H1 (cell line): ENCODE results near the gene TRABD2B. TPM values are rescaled to one million over a fixed set of nuclear protein-coding genes. Genes with fewer than 3 reads are reported as not detected.

Experiments
- CTCF ChIA-PET: fragments of 300-600 bp; sonication (Branson Sonifier 250); formaldehyde crosslinking; loops from one replicate; lab custom pipeline; 2021; ENCODE audit not compliant: partially characterized antibody; lab: Charles Lee
- POLR2A ChIA-PET: fragments of 300-600 bp; sonication (Branson Sonifier 250); formaldehyde crosslinking; loops from one replicate; lab custom pipeline; 2021; ENCODE audit warnings: inconsistent platforms; ENCODE audit not compliant: partially characterized antibody; lab: Charles Lee
- DNase-seq, 2 experiments: peaks; one replicate each; pipeline versions ENCODE4 v3.0.0 to v3.0.0-alpha.2; 2010 to 2022; ENCODE audit warnings: low spot score in 2 of 2, low read depth in 1 of 2, mixed read lengths in 1 of 2
- FAIRE-seq: peaks from 2 replicates; lab custom pipeline; 2011; peaks lifted over from hg19 to GRCh38; lab: Jason Lieb, UNC
- H2AFZ ChIP-seq: 2 replicates; pipeline ENCODE4 v1.8.1; 2012; ENCODE audit warnings: low read length, inconsistent platforms
- H2AK5ac ChIP-seq: 2 replicates; pipeline ENCODE4 v1.6.1; 2013; ENCODE audit warnings: low read depth, low read length
- H2BK120ac ChIP-seq: replicated peaks from 2 replicates; pipeline ENCODE3; 2013; ENCODE audit warnings: low read depth, low read length, inconsistent platforms
- H2BK12ac ChIP-seq: 2 replicates; pipeline ENCODE4 v1.6.1; 2013; ENCODE audit warnings: low read depth, low read length
- H2BK15ac ChIP-seq: 2 replicates; pipeline ENCODE4 v1.6.1; 2013; ENCODE audit warnings: low read length
- H2BK20ac ChIP-seq: 2 replicates; pipeline ENCODE4 v1.6.1; 2013; ENCODE audit warnings: low read length
- H2BK5ac ChIP-seq: 2 replicates; pipeline ENCODE4 v1.6.1; 2013; ENCODE audit warnings: low read depth, low read length
- H3K14ac ChIP-seq: 2 replicates; pipeline ENCODE4 v1.6.1; 2013; ENCODE audit warnings: inconsistent platforms; ENCODE audit not compliant: insufficient read length
- H3K18ac ChIP-seq: 2 replicates; pipeline ENCODE4 v1.6.1; 2013; ENCODE audit warnings: low read length; ENCODE audit errors: extremely low read depth
- H3K23ac ChIP-seq: 2 replicates; pipeline ENCODE4 v1.6.1; 2013; ENCODE audit warnings: inconsistent platforms; ENCODE audit not compliant: insufficient read length
- H3K23me2 ChIP-seq: 2 replicates; pipeline ENCODE4 v1.6.1; 2013; ENCODE audit warnings: low read depth, low read length
- H3K27ac ChIP-seq: 2 replicates; pipeline ENCODE4 v1.6.1; 2011; ENCODE audit warnings: low read depth, low read length, inconsistent platforms
- H3K27me3 ChIP-seq, 4 experiments: replicated peaks in 1 of 4; 1 replicate in 1 of 4; 2 replicates in 3 of 4; pipeline versions ENCODE4 v1.6.1 to v1.8.1; 2011 to 2013; ENCODE audit warnings: low read length in 3 of 4, mild to moderate bottlenecking in 3 of 4, inconsistent platforms in 2 of 4, mixed read lengths in 2 of 4, moderate library complexity in 1 of 4; ENCODE audit not compliant: control insufficient read depth in 3 of 4, insufficient read depth in 3 of 4; ENCODE audit errors: extremely low read depth in 1 of 4
- H3K36me3 ChIP-seq, 4 experiments: 2 replicates each; pipeline versions ENCODE4 v1.6.1 to v1.8.1; 2011 to 2013; ENCODE audit warnings: mild to moderate bottlenecking in 4 of 4, low read length in 3 of 4, moderate library complexity in 2 of 4, control low read depth in 1 of 4, inconsistent platforms in 1 of 4; ENCODE audit not compliant: insufficient read depth in 4 of 4, control insufficient read depth in 2 of 4
- H3K4ac ChIP-seq: replicated peaks from 2 replicates; pipeline ENCODE3; 2013; ENCODE audit warnings: low read length, low read depth, mixed read lengths, inconsistent platforms; ENCODE audit not compliant: insufficient read length
- H3K4me1 ChIP-seq, 4 experiments: replicated peaks in 1 of 4; 1 replicate in 1 of 4; 2 replicates in 3 of 4; pipeline versions ENCODE4 v1.6.1 to v1.8.1; 2011 to 2013; ENCODE audit warnings: low read length in 3 of 4, inconsistent platforms in 2 of 4, mixed read lengths in 1 of 4; ENCODE audit not compliant: insufficient read depth in 4 of 4, control insufficient read depth in 3 of 4
- H3K4me2 ChIP-seq, 2 experiments: 2 replicates each; pipeline versions ENCODE4 v1.6.1 to v1.8.1; 2011 to 2013; ENCODE audit warnings: low read depth in 2 of 2, low read length in 2 of 2, control low read depth in 1 of 2, inconsistent platforms in 1 of 2, mild to moderate bottlenecking in 1 of 2; ENCODE audit not compliant: insufficient read depth in 1 of 2
- H3K4me3 ChIP-seq, 4 experiments: fragments of 200-600, 300-600 bp in 1 of 4; sonication (generic), shearing (Covaris generic), sonication (Bioruptor Twin) in 1 of 4; 2 replicates each; pipeline versions ENCODE4 v1.5.1 to v1.8.1; 2011 to 2016; ENCODE audit warnings: low read length in 4 of 4, low read depth in 3 of 4, control low read depth in 2 of 4, inconsistent platforms in 2 of 4, mild to moderate bottlenecking in 2 of 4, mixed read lengths in 1 of 4, moderate library complexity in 1 of 4; ENCODE audit not compliant: insufficient read depth in 2 of 4; ENCODE audit errors: extremely low read depth in 1 of 4
- H3K56ac ChIP-seq: replicated peaks from 2 replicates; pipeline ENCODE3; 2013; ENCODE audit warnings: low read depth, mild to moderate bottlenecking, mixed read lengths, low read length, inconsistent platforms; ENCODE audit not compliant: insufficient read length
- H3K79me1 ChIP-seq: 2 replicates; pipeline ENCODE4 v1.6.1; 2013; ENCODE audit warnings: low read depth, low read length, control low read depth
- H3K79me2 ChIP-seq, 2 experiments: 2 replicates each; pipeline versions ENCODE4 v1.6.1 to v1.8.1; 2012 to 2013; ENCODE audit warnings: low read length in 2 of 2, mild to moderate bottlenecking in 2 of 2, inconsistent platforms in 1 of 2; ENCODE audit not compliant: insufficient read depth in 2 of 2, control insufficient read depth in 1 of 2
- H3K9ac ChIP-seq, 4 experiments: replicated peaks in 1 of 4; 1 replicate in 1 of 4; 2 replicates in 3 of 4; pipeline versions ENCODE4 v1.6.1 to v1.8.1; 2011 to 2013; ENCODE audit warnings: low read depth in 3 of 4, low read length in 3 of 4, control low read depth in 2 of 4, mild to moderate bottlenecking in 2 of 4, moderate library complexity in 2 of 4, inconsistent platforms in 1 of 4; ENCODE audit errors: extremely low read depth in 1 of 4
- H3K9me3 ChIP-seq, 2 experiments: 2 replicates each; pipeline versions ENCODE4 v1.6.1 to v1.8.1; 2012 to 2013; ENCODE audit warnings: mild to moderate bottlenecking in 2 of 2, moderate library complexity in 2 of 2, control low read depth in 1 of 2, inconsistent platforms in 1 of 2, low read depth in 1 of 2, low read length in 1 of 2, mixed read lengths in 1 of 2; ENCODE audit not compliant: insufficient read depth in 2 of 2
- H4K20me1 ChIP-seq, 2 experiments: replicated peaks in 1 of 2; 2 replicates each; pipeline versions ENCODE3 to v1.8.1; 2011 to 2013; ENCODE audit warnings: inconsistent platforms in 2 of 2, low read length in 2 of 2, mild to moderate bottlenecking in 1 of 2; ENCODE audit not compliant: insufficient read depth in 2 of 2, control insufficient read depth in 1 of 2
- H4K5ac ChIP-seq: 2 replicates; pipeline ENCODE4 v1.6.1; 2013; ENCODE audit warnings: low read length, low read depth, mixed read lengths, inconsistent platforms; ENCODE audit not compliant: insufficient read length
- H4K8ac ChIP-seq: 2 replicates; pipeline ENCODE4 v1.8.0; 2013; ENCODE audit warnings: mild to moderate bottlenecking, moderate library complexity, low read length, inconsistent platforms; ENCODE audit not compliant: insufficient read depth; ENCODE audit errors: extremely low read depth
- H4K91ac ChIP-seq: replicated peaks from 2 replicates; pipeline ENCODE3; 2013; ENCODE audit warnings: low read length, mixed read lengths, inconsistent platforms; ENCODE audit not compliant: insufficient read length
- BACH1 ChIP-seq: IDR thresholded peaks from 2 replicates; pipeline ENCODE4 v1.6.1; 2012; ENCODE audit warnings: low read length, improper control_type of control experiment
- BCL11A ChIP-seq, 2 experiments: IDR thresholded peaks; one replicate each; pipeline ENCODE4 v1.6.1; 2011; ENCODE audit warnings: low read depth in 2 of 2, low read length in 2 of 2, mild to moderate bottlenecking in 2 of 2
- CHD2 ChIP-seq: IDR thresholded peaks from 2 replicates; pipeline ENCODE4 v1.6.1; 2012; ENCODE audit warnings: low read length, improper control_type of control experiment
- EGR1 ChIP-seq: IDR thresholded peaks from 2 replicates; pipeline ENCODE4 v1.6.1; 2011; ENCODE audit warnings: low read depth, low read length, borderline replicate concordance
- EZH2 ChIP-seq: fragments of 200-600 bp; sonication (generic); IDR thresholded peaks from 2 replicates; pipeline ENCODE4 v1.7.1; 2012; ENCODE audit warnings: low read depth, mild to moderate bottlenecking, moderate library complexity, low read length, inconsistent platforms; ENCODE audit not compliant: severe bottlenecking
- FOSL1 ChIP-seq: IDR thresholded peaks from 2 replicates; pipeline ENCODE4 v1.6.1; 2011; ENCODE audit warnings: mild to moderate bottlenecking, low read depth, low read length, moderate library complexity; ENCODE audit not compliant: insufficient read depth
- JUN ChIP-seq: IDR thresholded peaks from 2 replicates; pipeline ENCODE4 v1.6.1; 2011; ENCODE audit warnings: low read depth, mild to moderate bottlenecking, improper control_type of control experiment, low read length
- SP4 ChIP-seq: IDR thresholded peaks from 2 replicates; pipeline ENCODE4 v1.6.1; 2012; ENCODE audit warnings: low read length, inconsistent platforms
- TBP ChIP-seq: IDR thresholded peaks from 2 replicates; pipeline ENCODE4 v1.6.1; 2011; ENCODE audit warnings: low read depth, low read length, improper control_type of control experiment
- TCF12 ChIP-seq: IDR thresholded peaks from 2 replicates; pipeline ENCODE4 v1.6.1; 2011; ENCODE audit warnings: low read depth, mild to moderate bottlenecking, low read length
- YY1 ChIP-seq: IDR thresholded peaks from 2 replicates; pipeline ENCODE4 v1.6.1; 2011; ENCODE audit warnings: low read depth, mild to moderate bottlenecking, low read length
- ZNF274 ChIP-seq: IDR thresholded peaks from 2 replicates; pipeline ENCODE4 v1.7.0; 2012; ENCODE audit warnings: low read length, borderline replicate concordance; ENCODE audit errors: extremely low read depth
- WGBS, 2 experiments: shearing (Covaris generic) in 1 of 2; methylation state at CpG; one replicate each; pipeline versions ENCODE4 v1.1.6 to v1.1.7; 2013 to 2015; ENCODE audit warnings: low lambda C conversion rate in 2 of 2, mixed read lengths in 2 of 2, inconsistent platforms in 1 of 2, low coverage in 1 of 2, missing lambda C conversion rate in 1 of 2; ENCODE audit not compliant: insufficient replicate concordance in 2 of 2, insufficient coverage in 1 of 2, insufficient read length in 1 of 2; ENCODE audit errors: extremely low coverage in 1 of 2, missing lambda C conversion rate in 1 of 2; 5-methylcytosine and 5-hydroxymethylcytosine counted together
- polyA plus RNA-seq, 7 experiments: library from polyadenylated mRNA; depleted of rRNA in 3 of 7; stranded (reverse) in 5 of 7; unstranded in 2 of 7; fragments of >200 nt in 5 of 7; fragments of 200-250 nt in 2 of 7; gene quantifications; 1 replicate in 5 of 7; 2 replicates in 1 of 7; 4 replicates in 1 of 7; pipeline versions ENCODE4 v1.2.1 to v1.2.3, GENCODE V29; 2011 to 2013; ENCODE audit warnings: missing spikeins in 2 of 7, mixed read lengths in 2 of 7
- total RNA-seq: library from RNA; stranded (reverse); fragmentation: NEBNext Ultra II Directional; extraction: Animal tissue kit (Norgen Biotek cat#: 25700); gene quantifications from 2 replicates; pipeline ENCODE4 v1.2.1, GENCODE V29; 2021
- TF ChIP-seq, protein P1 (sequence below): IDR thresholded peaks from 2 replicates; pipeline ENCODE4 v1.6.1; 2012; ENCODE audit warnings: inconsistent platforms
- TF ChIP-seq, protein P2 (sequence below): IDR thresholded peaks from 2 replicates; pipeline ENCODE4 v1.6.1; 2011; ENCODE audit warnings: low read length, improper control_type of control experiment

Gene TRABD2B
- total and polyA plus RNA-seq, 2 of the 8 experiments (the other 6 are each of a cell fraction or from before 2014, with no cell fraction given): 0.95 to 3.4 TPM

GRCh38 chr1:47906009-47906432, 91.2 kb downstream of the TRABD2B start:
- no peak overlapping the region for H4K5ac ChIP-seq
- CTCF ChIA-PET: interaction anchor here (0.6 to 3.3 kb wide), 5 partner anchors 13 to 120 kb away, joined by 3 to 12 read pairs (median 3); no protein-coding TSS in a partner anchor
- no peak overlapping the region for H2BK120ac ChIP-seq
- no peak overlapping the region for H4K8ac ChIP-seq
- H2AFZ ChIP-seq: no peak overlapping the region
- H2BK20ac ChIP-seq: no peak overlapping the region
- no peak overlapping the region for H3K23ac ChIP-seq
- no peak for TF ChIP-seq FOSL1
- TF ChIP-seq YY1: no peak
- TF ChIP-seq, protein P1, sequence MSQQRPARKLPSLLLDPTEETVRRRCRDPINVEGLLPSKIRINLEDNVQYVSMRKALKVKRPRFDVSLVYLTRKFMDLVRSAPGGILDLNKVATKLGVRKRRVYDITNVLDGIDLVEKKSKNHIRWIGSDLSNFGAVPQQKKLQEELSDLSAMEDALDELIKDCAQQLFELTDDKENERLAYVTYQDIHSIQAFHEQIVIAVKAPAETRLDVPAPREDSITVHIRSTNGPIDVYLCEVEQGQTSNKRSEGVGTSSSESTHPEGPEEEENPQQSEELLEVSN: no peak
- no peak for TF ChIP-seq BCL11A (IDR thresholded peaks at IDR 0.05; ENCODE audit: low read depth in 2 of 2, low read length in 2 of 2)
- TF ChIP-seq JUN: no peak
- TF ChIP-seq BACH1: no peak
- no peak for TF ChIP-seq EZH2
- no peak for TF ChIP-seq ZNF274
- no peak for TF ChIP-seq TCF12
- TF ChIP-seq EGR1: no peak
- no peak for TF ChIP-seq SP4
- TF ChIP-seq CHD2: no peak
- TF ChIP-seq TBP: no peak
- TF ChIP-seq, protein P2, sequence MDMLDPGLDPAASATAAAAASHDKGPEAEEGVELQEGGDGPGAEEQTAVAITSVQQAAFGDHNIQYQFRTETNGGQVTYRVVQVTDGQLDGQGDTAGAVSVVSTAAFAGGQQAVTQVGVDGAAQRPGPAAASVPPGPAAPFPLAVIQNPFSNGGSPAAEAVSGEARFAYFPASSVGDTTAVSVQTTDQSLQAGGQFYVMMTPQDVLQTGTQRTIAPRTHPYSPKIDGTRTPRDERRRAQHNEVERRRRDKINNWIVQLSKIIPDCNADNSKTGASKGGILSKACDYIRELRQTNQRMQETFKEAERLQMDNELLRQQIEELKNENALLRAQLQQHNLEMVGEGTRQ: no peak
- FAIRE-seq (no peak), DNase-seq (no peak)
- no peak overlapping the region for H2BK5ac ChIP-seq
- WGBS, 2 experiments: 97% methylated on average over 4 of the region's 4 CpGs; no CpG with 5 or more reads in 1 of the 2 experiments
- no peak overlapping the region for H3K56ac ChIP-seq
- POLR2A ChIA-PET: no interaction called here
- no peaks in the 10 kb centered on the region for H4K20me1 ChIP-seq
- H3K79me1 ChIP-seq: no peaks in the 10 kb centered on the region
- H3K36me3 ChIP-seq: no peaks in the 10 kb centered on the region; a peak in 1 of 8 replicates
- H3K18ac ChIP-seq: no peak overlapping the region
- no peak overlapping the region for H2AK5ac ChIP-seq
- no peaks in the 10 kb centered on the region for H3K9me3 ChIP-seq
- no peak overlapping the region for H3K27ac ChIP-seq
- no peak overlapping the region for H3K4ac ChIP-seq
- no peaks in the 10 kb centered on the region for H3K23me2 ChIP-seq
- H2BK12ac ChIP-seq: no peak overlapping the region
- no peaks in the 10 kb centered on the region for H3K27me3 ChIP-seq
- H3K79me2 ChIP-seq: no peaks in the 10 kb centered on the region
- no peak overlapping the region for H3K4me3 ChIP-seq
- H3K9ac ChIP-seq: no peak overlapping the region
- no peak overlapping the region for H4K91ac ChIP-seq
- peaks cover 0 to 2% (median 0%) of the 10 kb centered on the region in 4 experiments; a peak in 1 of 7 replicates for H3K4me1 ChIP-seq
- H3K14ac ChIP-seq: no peak overlapping the region
- H3K4me2 ChIP-seq: no peak overlapping the region
- no peak overlapping the region for H2BK15ac ChIP-seq
